ENCODE measurements around the gene S100PBP.

DNA sequence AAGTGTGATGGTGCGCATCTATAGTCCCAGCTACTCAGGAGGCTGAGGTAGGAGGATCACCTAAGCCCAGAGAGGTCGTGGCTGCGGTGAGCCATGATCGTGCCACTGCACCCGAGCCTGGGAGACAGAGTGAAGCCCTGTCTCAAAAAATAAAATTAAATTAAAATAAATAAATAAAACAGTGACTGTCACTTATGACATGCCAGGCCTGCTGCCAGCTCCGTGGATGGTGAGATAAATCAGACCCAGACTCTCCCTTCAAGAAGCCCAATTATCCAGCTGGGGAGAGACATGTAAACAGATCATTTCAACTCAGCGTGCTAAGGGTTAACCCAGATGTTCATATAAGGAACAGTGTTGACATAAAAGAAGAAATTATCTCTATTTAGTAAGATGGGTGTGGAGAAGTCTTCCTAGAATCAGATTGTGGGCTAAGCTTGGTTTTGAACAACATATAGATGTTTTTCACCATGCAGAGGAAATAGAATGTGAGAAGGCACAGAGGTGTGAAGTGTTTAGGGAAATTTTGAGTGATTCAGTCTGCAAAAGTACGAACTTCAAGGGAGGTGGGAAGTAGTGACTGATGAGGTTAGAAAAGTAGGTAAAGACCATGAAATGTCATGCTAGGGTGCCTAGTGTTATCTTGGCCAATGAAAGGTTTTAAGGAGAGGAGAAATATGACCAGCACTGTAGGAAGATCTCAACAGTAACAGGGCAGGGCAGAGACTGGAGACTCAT lies 18.6 kb upstream of the S100PBP start:
- TF ChIP-seq, protein P1, sequence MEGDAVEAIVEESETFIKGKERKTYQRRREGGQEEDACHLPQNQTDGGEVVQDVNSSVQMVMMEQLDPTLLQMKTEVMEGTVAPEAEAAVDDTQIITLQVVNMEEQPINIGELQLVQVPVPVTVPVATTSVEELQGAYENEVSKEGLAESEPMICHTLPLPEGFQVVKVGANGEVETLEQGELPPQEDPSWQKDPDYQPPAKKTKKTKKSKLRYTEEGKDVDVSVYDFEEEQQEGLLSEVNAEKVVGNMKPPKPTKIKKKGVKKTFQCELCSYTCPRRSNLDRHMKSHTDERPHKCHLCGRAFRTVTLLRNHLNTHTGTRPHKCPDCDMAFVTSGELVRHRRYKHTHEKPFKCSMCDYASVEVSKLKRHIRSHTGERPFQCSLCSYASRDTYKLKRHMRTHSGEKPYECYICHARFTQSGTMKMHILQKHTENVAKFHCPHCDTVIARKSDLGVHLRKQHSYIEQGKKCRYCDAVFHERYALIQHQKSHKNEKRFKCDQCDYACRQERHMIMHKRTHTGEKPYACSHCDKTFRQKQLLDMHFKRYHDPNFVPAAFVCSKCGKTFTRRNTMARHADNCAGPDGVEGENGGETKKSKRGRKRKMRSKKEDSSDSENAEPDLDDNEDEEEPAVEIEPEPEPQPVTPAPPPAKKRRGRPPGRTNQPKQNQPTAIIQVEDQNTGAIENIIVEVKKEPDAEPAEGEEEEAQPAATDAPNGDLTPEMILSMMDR (IDR thresholded peaks at IDR 0.05), result no peak
- TF ChIP-seq POLR2A (IDR thresholded peaks at IDR 0.05), result no peak

Measured in Peyer's patch (tissue), 4 donors.